ENCODE results near the gene KDM3A. TPM values are rescaled to one million over a fixed set of nuclear protein-coding genes. Genes with fewer than 3 reads are reported as not detected.

The KDM3A gene
- total RNA-seq, 4 donors from 2014 or later: 87.5 to 121 (median 105) TPM

DNA sequence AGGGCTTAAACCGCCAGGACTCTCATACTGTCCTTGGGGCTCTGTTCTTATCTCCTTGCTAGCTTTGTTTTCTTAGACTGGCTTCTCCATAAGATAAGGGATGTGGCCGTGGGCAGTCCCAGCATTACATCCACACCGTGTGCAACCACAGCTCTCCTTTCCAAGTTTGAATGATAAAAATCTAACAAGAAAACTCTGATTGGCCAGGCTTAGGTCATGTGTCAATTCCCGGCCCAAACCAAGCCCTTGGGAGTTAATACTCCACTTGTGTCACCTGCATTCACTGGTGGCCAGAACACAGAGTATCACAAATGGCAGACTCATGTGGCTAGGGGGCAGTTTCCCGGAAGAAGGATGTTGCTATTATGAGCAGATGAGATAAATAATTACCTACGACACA, 43.2 kb upstream of the KDM3A start:
- no peak for TF ChIP-seq POLR2A (IDR thresholded peaks at IDR 0.05)
- TF ChIP-seq, protein P1, sequence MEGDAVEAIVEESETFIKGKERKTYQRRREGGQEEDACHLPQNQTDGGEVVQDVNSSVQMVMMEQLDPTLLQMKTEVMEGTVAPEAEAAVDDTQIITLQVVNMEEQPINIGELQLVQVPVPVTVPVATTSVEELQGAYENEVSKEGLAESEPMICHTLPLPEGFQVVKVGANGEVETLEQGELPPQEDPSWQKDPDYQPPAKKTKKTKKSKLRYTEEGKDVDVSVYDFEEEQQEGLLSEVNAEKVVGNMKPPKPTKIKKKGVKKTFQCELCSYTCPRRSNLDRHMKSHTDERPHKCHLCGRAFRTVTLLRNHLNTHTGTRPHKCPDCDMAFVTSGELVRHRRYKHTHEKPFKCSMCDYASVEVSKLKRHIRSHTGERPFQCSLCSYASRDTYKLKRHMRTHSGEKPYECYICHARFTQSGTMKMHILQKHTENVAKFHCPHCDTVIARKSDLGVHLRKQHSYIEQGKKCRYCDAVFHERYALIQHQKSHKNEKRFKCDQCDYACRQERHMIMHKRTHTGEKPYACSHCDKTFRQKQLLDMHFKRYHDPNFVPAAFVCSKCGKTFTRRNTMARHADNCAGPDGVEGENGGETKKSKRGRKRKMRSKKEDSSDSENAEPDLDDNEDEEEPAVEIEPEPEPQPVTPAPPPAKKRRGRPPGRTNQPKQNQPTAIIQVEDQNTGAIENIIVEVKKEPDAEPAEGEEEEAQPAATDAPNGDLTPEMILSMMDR (IDR thresholded peaks at IDR 0.05): no peak
- H3K4me3 ChIP-seq (ENCODE audit: low read depth, poor library complexity, severe bottlenecking): no peak overlapping the region
- intact Hi-C loops (cut with DNase I; ENCODE audit: low total_unique reads): no loop called here
- DNase-seq (ENCODE audit: low spot score in 2 of 2): no peak
- 70 to 75% methylated on average over 6 of the region's 6 CpGs for WGBS, 2 donors

DNA sequence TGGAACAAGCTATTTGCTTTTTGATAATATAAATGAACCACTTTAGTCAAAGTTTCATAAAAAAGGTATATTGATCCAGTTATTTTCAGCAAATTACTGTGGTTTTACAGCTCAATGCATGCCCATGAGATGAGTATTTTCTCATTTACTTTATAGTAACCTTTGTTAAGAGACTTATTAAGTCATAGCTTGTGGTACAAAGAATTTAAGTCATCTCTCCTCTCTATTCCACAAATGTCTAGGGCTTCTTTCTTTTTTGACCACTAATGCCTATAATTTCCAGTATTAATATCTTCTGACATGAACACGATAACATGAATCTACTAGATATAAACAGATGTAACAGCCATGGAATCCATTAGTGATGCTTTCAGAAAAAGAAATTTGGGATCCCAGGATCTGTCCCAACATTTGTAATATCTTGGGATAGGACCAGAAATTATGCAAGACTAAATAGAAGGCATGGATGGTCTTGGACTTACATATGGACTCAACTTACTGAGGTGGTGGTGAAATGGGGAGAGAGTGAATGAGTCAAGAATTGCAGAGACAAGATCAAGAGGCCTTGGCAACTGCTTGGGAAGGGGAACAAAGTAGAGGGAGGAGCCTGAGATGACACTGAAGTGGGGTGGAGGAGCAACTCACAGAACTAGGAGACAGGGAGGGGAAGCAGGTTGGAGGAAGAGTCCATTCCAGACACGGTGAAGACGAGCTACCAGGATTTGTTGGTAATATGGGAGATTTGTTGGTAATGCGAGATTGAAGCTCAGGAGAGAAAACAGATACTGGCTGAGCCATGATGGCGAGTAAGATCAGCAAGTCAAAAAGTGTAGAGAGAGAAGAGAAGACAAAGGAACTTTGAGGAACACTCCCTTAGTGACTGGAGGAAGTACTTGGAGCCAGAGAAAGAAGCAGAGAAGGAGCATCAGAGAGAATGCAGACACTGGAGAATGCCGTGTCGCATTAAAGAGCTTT, 42.4 kb upstream of the KDM3A start:
- 86 to 89% methylated on average over 7 of the region's 7 CpGs for WGBS, 2 donors
- intact Hi-C loops (cut with DNase I; ENCODE audit: low total_unique reads): no loop called here
- no peak overlapping the region for H3K4me3 ChIP-seq (ENCODE audit: low read depth, poor library complexity, severe bottlenecking)
- TF ChIP-seq POLR2A (IDR thresholded peaks at IDR 0.05): no peak
- TF ChIP-seq, protein P1 (IDR thresholded peaks at IDR 0.05): no peak
- DNase-seq (ENCODE audit: low spot score in 2 of 2): no peak

DNA sequence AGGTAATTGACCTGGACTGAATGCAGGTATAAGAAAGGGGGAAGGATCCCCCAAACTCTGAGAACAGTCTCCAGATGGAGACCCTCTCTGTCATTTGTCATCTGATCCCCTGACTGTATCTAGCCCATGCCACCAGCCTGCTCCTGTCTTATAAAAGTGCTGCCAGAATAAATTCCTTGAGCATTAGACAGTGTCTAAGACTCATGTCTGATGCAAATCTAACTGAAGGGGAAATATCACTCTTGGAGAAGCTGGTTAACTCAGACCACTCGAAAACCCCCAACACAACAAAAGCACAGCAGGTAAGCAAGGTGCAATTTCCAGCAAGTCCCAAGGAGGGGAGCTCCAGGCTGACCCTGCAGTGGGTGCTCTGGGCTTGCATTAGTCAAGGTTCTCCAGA, 40.9 kb upstream of the KDM3A start:
- no peak for TF ChIP-seq POLR2A (IDR thresholded peaks at IDR 0.05)
- TF ChIP-seq, protein P1 (IDR thresholded peaks at IDR 0.05): no peak
- 67 to 74% methylated on average over 1 of the region's 1 CpG for WGBS, 2 donors
- DNase-seq (ENCODE audit: low spot score in 2 of 2): no peak
- no peak overlapping the region for H3K4me3 ChIP-seq (ENCODE audit: low read depth, poor library complexity, severe bottlenecking)
- intact Hi-C loops (cut with DNase I; ENCODE audit: low total_unique reads): no loop called here

DNA sequence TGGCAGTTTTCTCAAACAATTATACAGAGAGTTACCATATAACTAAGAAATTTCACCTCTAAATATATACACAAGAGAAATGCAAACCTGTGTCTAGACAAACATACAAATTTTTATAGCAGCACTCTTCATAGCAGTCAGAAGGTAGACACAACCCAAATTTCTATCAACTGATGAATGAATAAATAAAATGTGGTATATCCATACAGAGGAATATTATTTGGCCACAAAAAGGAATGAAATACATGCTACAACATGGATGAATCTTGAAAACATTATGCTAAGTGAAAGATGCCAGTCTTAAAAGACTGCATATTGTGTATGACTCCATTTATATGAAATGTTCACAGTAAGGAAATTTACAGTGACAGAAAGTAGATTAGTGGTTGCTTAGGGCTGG, 30.6 kb upstream of the KDM3A start:
- H3K4me3 ChIP-seq (ENCODE audit: low read depth, poor library complexity, severe bottlenecking): no peak overlapping the region
- no peak for DNase-seq (ENCODE audit: low spot score in 2 of 2)
- intact Hi-C loops (cut with DNase I; ENCODE audit: low total_unique reads): no loop called here
- no peak for TF ChIP-seq POLR2A (IDR thresholded peaks at IDR 0.05)
- TF ChIP-seq, protein P1 (IDR thresholded peaks at IDR 0.05): no peak

DNA sequence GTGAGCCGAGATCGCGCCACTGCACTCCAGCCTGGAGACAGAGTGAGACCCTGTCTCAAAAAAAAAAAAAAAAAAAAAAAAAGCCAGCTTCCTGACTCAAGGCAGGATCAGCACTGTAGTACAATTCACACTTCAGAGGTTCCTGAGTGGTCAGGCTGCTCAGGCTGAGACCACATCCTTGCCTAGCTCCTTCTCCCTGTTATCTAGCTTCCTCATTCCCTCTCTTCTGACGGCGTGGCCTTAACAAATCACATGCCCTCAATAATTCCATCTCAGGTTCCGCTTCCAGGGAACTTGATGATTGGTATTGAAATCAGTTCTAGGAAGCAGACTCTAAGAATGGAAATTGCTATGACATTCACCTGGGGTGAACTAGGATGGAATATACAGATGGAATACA, 29.8 kb upstream of the KDM3A start:
- intact Hi-C loops (cut with DNase I; ENCODE audit: low total_unique reads): no loop called here
- 80 to 87% methylated on average over 6 of the region's 6 CpGs for WGBS, 2 donors
- TF ChIP-seq, protein P1 (IDR thresholded peaks at IDR 0.05): no peak
- no peak for TF ChIP-seq POLR2A (IDR thresholded peaks at IDR 0.05)
- no peak overlapping the region for H3K4me3 ChIP-seq (ENCODE audit: low read depth, poor library complexity, severe bottlenecking)
- no peak for DNase-seq (ENCODE audit: low spot score in 2 of 2)
